G401.6 (cell line): ENCODE data around the gene HMCN2.
"Not testable (repeated sequence)": the region's sequence is repeated elsewhere in the genome, so short reads cannot be mapped to it uniquely, and the experiment has no call there.

ENCODE experiments used
- FAIRE-seq: peaks from 2 replicates; lab custom pipeline; 2012; peaks lifted over from hg19 to GRCh38; lab: Jason Lieb, UNC

Gene HMCN2

DNA sequence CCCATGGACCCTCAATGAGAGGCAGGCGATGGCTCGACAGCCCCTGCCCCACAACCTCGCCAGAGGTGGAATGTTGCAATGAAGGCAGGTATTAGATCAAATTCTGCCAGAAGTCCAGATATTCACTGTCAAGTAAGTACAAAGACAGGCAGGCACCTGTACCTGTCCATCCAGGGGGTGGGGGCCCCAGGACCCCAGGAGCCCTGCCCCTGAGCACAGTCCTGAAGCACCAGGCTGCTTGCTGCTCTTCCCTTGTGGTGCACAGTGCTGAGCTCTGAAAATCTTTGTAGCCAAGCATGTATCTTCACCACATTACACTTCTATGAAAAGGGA is 26.2 kb upstream of the HMCN2 start:
- no peak for FAIRE-seq

GRCh38 chr9:130239741-130240241 is 25.8 kb upstream of the HMCN2 start:
- FAIRE-seq = no peak

DNA sequence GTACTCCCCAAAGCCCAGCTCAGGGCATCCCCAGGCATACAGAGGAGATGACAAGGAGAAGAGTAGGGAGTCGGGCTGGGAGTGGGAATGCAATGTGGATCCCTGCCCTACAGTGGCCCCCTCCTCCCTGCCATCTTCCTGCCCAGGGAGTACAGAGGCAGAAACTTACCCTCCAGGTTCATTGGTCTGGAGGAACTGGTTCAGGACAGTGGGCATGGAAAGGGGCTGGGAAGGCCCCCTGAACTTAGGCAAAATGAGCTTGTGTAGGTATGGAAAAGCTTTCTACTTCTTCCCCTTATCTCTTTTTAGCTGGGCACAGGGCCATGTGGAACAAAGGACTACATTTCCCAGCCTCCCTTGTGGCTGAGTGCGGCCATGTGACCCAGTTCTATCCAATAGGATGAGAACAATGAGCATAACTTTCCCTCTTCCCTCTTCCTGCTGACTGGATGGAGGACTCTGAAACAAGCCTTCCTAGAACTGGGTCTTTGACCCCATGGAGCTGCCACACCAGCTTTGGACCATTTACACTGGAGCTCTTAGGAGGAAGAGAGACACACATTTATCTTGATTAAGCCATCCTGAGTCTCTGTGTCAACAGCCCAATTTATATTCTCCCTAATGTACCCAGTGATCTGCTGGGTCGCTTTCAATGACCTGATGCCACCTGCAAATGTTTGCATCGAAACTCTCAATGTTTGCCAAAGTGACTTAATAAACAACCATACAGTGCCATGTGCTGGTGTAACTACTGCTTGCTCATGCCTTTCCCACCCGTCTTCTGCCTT is 25.0 kb upstream of the HMCN2 start:
- peak; percentile 91 for FAIRE-seq

- no peak for FAIRE-seq
Observed at GRCh38 chr9:130241198-130241535, 24.4 kb upstream of the HMCN2 start.

DNA sequence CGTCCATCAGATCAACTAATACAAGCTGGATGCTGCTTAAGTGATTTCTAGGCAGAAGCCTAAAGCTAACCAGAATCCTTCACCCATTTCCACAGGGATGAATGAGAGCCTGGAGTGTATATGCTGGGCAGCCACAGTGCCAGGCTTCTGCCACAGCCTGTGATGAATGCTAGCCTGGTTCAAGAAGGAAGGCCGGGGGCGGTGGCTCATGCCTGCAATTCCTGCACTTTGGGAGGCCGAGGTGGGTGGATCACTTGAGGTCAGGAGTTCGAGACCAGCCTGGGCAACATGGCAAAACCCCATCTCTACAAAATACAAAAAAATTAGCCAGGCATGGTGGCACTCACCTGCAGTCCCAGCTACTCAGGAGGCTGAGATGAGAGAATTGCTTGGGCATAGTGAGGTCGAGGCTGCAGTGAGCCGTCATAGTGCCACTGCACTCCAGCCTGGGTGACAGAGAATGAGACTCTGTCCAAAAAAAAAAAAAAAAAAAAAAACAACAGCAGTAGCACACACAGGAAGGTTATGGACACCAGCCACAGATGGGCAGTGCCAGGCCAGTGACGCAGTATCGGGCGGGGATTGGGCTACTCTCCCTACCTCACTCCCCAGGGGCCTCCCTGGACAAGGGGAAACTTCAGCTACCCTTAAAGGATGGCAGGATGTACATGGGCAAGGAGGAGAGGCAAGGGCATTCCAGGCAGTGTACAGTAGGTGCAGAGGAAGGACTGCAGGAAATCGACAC is 23.1 kb upstream of the HMCN2 start:
- FAIRE-seq = no peak

- no peak for FAIRE-seq
Observed at GRCh38 chr9:130243015-130243881, 22.3 kb upstream of the HMCN2 start.

GRCh38 chr9:130243882-130244170 is 21.7 kb upstream of the HMCN2 start:
- FAIRE-seq = no peak

- FAIRE-seq = no peak
Observed at GRCh38 chr9:130244548-130245165, 20.9 kb upstream of the HMCN2 start.

DNA sequence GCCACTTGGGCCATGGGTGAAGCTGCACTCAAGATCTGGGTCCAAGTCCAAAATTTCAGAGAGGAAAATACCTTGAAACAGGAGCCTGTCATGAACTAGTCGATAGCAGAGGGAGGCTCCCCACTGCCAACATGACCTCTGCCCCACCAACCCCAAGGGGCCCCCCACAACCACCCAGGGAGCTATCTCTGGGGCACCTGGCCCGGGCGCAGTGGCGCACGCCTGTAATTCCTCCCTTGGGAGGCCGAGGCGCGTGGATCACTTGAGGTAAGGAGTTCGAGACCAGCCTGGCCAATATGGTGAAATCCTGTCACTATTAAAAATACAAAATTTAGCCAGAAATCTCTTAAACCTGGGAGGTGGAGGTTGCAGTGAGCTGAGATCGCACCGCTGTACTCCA is 20.1 kb upstream of the HMCN2 start:
- no peak for FAIRE-seq

DNA sequence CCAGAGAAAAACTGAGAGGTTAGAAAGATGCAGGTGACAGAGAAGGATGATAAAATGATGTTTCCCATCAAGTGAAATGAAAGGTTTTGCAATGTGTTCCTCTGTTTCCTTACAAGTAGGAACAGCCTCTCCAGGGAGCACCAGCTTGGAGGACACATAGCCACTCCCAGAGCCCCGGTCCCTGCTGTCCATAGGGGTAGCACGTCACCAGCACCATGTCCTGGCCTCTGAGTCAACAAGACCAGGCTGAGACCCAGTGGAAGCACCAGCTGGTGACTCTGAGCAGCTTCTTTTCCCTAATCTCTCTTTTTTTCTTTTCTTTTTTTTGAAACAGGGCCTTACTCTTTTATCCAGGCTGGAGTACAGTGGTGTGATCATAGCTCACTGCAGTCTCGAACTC is 19.4 kb upstream of the HMCN2 start:
- FAIRE-seq = no peak

DNA sequence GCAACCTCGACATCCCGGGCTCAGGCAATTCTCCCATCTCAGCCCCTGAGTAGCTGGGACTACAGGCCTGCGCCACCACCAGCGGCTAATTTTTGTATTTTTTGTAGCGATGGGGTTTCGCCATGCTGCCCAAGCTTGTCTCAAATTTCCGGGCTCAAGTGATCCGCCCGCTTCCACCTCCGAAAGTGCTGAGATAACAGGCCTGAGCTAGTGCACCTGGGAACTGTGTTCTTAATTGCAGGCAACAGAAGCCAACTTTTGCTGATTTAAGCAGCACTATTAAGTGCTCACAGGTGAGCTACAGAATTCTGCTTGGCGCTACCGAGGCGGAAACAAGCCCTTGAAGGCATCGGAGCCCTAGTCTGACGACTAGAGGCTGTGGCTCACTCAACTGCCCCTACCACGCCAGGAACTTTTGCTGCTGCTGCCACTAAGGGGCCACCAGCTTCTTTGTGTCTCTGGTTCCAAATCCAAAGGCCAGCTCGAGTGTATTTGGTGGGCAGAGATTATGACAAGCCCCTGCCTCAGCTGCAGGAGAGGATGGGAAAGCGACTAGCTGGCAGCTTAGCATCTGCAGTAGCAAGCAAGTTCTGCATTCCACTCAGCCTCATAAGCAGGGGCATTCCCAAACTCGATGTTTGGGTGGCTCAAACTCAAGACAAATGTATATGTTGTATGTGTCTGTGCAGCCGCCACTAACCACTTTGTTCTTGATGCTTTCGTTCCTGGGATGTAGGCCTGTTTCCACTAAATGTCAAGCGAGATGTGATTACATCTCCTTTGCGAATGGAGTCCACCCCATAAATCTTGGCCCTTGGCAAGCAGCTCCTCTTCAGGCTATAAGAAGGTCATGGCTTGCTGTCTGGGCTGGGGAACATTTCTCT is 10.6 kb upstream of the HMCN2 start:
- FAIRE-seq = no peak

DNA sequence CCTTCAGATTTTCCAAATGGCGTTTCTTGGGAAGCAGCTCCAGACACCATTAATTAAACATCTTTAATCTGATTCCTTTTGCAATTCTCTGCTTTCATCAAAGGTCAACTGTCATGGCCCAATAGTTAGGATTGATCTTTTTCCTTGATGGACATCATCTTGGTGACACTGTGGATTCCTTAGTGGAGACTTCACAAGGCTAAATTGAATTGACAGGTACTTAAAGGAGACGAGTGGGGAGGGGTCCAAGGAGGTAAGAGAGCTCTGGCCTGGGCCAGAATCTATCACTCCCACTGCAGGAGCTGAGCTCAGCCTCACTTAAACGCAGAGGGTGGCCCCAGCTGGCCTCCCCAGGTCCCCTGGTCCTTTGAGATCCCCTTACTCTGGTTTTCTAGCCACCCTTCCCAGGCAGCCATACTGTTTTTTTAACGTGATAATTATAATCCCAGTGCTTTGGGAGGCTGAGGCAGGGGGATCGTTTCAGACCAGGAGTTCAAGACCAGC is 9.9 kb upstream of the HMCN2 start:
- FAIRE-seq = no peak

GRCh38 chr9:130256644-130257043 is 8.9 kb upstream of the HMCN2 start:
- no peak for FAIRE-seq

DNA sequence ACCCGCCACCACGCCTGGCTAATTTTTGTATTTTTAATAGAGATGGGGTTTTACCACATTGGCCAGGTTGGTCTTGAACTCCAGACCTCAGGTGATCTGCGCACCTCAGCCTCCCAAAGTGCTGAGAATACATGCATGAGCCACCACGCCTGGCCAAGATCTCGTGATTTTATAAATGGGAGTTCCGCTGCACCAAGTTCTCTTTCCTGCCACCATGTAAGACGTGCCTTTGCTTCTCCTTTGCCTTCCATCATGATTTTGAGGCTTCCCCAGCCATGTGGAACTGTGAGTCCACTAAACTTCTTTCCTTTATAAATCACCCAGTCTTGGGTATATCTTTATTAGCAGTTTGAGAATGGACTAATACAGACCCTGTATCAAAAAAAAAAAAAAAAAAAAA is 7.4 kb upstream of the HMCN2 start:
- not testable (repeated sequence) for FAIRE-seq

DNA sequence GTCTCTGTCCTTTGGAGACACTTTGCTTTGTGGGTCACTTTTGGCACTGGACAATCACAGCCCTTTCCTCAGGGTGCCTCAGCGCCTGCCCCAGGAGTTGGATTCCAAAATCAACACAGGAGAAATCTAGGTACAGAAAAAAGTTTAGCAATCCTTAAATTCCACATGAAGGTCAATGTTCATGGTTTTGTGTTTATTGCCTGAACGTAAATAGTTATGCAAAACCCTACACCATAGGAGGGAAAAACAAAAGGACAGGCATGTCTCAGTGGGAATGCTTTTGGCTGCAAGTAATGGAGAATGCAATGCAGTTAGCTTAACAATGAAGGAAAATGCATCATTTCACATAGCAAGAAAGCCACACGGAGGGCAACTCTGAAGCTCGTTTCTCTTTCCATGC is 6.5 kb upstream of the HMCN2 start:
- no peak for FAIRE-seq

DNA sequence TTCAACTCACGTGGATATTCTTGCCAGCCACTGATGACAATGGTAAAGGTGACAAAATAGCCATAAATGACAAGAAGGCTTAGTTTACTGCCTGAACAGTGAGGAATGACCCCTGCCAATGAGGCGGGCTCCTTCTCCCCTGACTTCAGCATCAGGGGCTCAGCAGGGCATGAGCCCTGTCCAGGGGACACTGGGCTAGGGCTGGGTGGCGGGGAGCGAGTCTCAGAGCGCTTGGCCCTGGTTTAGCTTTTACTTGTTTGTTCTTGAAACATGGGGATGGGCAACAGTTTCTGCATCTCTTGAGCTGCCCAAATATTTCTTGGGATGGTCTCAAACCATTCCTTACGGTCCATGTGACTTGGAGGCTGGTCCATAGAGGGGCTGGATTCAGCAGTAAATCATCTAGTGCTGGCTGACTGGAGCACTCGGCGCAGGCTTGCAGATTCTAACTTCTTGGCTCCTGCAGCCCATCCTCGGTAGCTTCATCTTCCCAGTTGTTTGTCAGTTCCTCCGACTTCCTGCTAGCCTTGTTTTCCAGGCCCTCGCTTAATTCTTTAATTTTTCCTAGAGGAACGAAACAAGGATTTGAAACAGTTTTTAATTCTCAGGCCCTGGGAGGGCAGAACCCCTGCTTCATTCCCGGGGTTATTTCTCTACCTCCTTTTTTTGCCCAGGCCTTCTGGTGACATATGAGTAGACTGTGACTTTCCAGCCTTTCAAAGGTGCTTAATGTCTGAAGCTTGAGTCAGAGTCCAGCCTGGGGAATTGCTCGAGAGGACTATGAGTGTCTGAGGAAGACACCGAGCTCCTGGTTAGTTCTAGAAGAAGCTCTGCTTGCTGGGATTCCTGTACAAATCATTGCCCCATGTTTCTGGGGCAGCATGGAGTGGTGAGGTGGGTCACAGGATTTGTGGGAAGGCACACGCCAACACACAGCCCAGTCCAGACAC is 4.5 kb upstream of the HMCN2 start:
- no peak for FAIRE-seq

DNA sequence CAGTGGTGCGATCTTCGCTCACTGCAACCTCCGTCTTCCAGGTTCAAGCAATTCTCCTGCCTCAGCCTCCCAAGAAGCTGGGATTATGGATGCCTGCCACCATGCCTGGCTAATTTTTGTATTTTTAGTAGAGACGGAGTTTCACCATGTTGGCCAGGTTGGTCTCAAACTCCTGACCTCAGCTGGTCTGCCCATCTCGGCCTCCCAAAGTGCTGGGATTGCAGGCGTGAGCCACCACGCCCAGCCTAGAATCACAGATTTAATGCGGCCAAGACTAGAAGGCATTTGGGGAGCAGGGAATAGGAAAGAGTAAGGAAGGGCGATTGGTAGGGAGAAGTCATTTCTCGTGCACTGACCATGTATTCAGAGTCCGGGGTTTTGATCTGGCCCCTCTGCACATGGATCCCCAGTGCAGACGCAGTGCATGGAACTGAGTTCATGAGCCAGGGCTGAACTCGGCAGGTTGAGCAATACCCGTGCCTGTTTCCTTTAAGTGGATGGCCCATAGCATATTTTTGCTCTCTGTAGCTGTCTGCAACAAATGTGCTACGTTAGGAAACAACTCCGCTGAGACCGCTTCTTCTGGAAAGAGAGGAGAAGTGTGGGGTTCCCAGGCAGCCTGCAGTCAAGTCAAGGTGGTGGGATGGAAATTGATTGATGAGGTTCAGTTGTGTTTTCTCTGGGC is 3.4 kb upstream of the HMCN2 start:
- no peak for FAIRE-seq

GRCh38 chr9:130262771-130263170 is 2.8 kb upstream of the HMCN2 start:
- FAIRE-seq = no peak

DNA sequence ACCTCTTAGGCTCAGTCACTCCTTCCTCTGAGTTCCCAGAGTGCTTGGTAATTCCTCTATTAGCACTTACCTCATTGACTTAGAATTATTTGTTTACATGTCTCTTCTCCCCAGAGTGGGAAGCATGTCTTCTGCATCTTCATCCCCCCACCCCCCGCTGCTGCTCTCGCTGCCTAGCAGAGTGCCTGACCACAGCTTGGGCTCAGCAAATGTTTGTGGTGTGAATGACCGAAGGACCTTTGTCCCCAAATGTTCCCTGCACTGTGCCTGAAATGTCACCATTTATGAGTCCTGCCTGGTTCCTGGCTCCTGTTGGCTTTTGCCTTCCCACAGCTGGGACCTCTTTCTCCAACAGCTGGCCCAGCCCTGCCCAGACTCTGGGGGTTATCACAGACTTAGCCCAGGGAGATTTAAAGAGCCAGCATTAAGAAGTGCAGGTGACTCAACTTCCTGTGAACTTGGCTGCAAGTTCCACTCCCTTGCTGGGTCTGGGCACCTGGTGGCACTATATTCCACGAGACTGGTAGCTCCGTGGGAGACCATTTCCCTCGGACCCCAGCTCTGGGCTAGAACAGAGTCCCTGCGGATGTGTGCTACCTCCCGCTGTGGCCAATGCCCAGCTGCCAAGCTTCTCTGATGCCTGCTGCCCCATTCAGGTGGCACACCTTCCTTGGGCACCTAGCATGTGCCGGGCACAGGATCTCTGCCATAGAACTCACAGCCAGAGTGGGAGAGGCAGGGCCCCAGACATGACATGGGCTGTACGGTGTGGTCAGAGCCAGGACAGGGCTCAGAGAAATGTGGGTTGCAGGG is 1.8 kb upstream of the HMCN2 start:
- FAIRE-seq = no peak
